Gastroesophageal sphincter (tissue), 3 donors: ENCODE data around the gene ASB6.

Source experiments
- CTCF ChIP-seq, 4 experiments: fragments of 200-600 bp in 2 of 4; fragments of 450-650 bp in 2 of 4; sonication (generic) in 1 of 4; IDR thresholded peaks; one replicate each; pipeline ENCODE4 v1.5.1; 2017 to 2019; ENCODE audit warnings: antibody characterized with exemption in 4 of 4, mild to moderate bottlenecking in 2 of 4, moderate library complexity in 2 of 4
- POLR2A ChIP-seq, 2 donors: fragments of 450-650 bp; IDR thresholded peaks; one replicate each; pipeline ENCODE4 v1.6.1; 2017; ENCODE audit warnings: antibody characterized with exemption in 2 of 2, mild to moderate bottlenecking in 2 of 2, moderate library complexity in 1 of 2

GRCh38 chr9:129644902-129645301, 3.0 kb upstream of the ASB6 start:
- no peak for TF ChIP-seq POLR2A (IDR thresholded peaks at IDR 0.05)
- no peak for TF ChIP-seq CTCF (IDR thresholded peaks at IDR 0.05)
